HepG2 (cell line): ENCODE results near the gene GALR2. TPM values are rescaled to one million over a fixed set of nuclear protein-coding genes. Genes with fewer than 3 reads are reported as not detected.

Source experiments
- MBNL3 ChIP-seq: fragments of 250-450 bp; sonication (Bioruptor Pico); conservative IDR thresholded peaks from 2 replicates; pipeline ENCODE4 v1.8.0; 2022; ENCODE audit warnings: mild to moderate bottlenecking, inconsistent platforms
- RXRB ChIP-seq: IDR thresholded peaks from 2 replicates; pipeline ENCODE4 v1.6.1; 2016; ENCODE audit warnings: borderline replicate concordance, missing genetic modification reagents, missing compliant biosample characterization
- ZC3H4 ChIP-seq: sonication (generic); formaldehyde crosslinking; IDR thresholded peaks from 2 replicates; pipeline ENCODE4 v1.4.0; 2020; ENCODE audit warnings: missing genetic modification reagents, borderline replicate concordance
- ZNF564 ChIP-seq: sonication (generic); formaldehyde crosslinking; IDR thresholded peaks from 2 replicates; pipeline ENCODE4 v1.8.1; 2023; ENCODE audit warnings: mild to moderate bottlenecking, missing genetic modification reagents
- ZSCAN25 ChIP-seq: sonication (generic); formaldehyde crosslinking; IDR thresholded peaks from 2 replicates; pipeline ENCODE4 v1.8.0; 2022; ENCODE audit warnings: mild to moderate bottlenecking, missing genetic modification reagents
- polyA plus RNA-seq, 8 experiments: library from polyadenylated mRNA; depleted of rRNA in 3 of 8; stranded (reverse) in 7 of 8; unstranded in 1 of 8; fragments of >200 nt; fragmentation: Illumina TruSeq in 4 of 8; extraction: Trizol in 4 of 8; gene quantifications; 2 replicates each; pipeline versions ENCODE4 v1.2.1 to v1.2.3, GENCODE V29; 2011 to 2016; ENCODE audit warnings: low read depth in 4 of 8, missing spikeins in 1 of 8, mixed read lengths in 1 of 8; ENCODE audit not compliant: insufficient read depth in 1 of 8
- total RNA-seq, 5 experiments: library from RNA; depleted of rRNA; stranded (reverse); fragments of >200 nt; fragmentation: Illumina TruSeq; extraction: Trizol; gene quantifications; 2 replicates each; pipeline ENCODE4 v1.2.3, GENCODE V29; 2016; ENCODE audit warnings: low read depth in 1 of 5
- TF ChIP-seq, protein P1 (sequence below): sonication (generic); formaldehyde crosslinking; IDR thresholded peaks from 2 replicates; pipeline ENCODE4 v1.5.1; 2020; ENCODE audit warnings: mild to moderate bottlenecking, missing genetic modification reagents, moderate library complexity
- TF ChIP-seq, protein P2 (sequence below): sonication (generic); formaldehyde crosslinking; conservative IDR thresholded peaks from 2 replicates; pipeline ENCODE4 v1.8.1; 2023; ENCODE audit warnings: missing genetic modification reagents

The GALR2 gene
- total and polyA plus RNA-seq, 2 of the 13 experiments (the other 11 are each of a cell fraction or from before 2014, with no cell fraction given), result 0.48 to 0.58 TPM

DNA sequence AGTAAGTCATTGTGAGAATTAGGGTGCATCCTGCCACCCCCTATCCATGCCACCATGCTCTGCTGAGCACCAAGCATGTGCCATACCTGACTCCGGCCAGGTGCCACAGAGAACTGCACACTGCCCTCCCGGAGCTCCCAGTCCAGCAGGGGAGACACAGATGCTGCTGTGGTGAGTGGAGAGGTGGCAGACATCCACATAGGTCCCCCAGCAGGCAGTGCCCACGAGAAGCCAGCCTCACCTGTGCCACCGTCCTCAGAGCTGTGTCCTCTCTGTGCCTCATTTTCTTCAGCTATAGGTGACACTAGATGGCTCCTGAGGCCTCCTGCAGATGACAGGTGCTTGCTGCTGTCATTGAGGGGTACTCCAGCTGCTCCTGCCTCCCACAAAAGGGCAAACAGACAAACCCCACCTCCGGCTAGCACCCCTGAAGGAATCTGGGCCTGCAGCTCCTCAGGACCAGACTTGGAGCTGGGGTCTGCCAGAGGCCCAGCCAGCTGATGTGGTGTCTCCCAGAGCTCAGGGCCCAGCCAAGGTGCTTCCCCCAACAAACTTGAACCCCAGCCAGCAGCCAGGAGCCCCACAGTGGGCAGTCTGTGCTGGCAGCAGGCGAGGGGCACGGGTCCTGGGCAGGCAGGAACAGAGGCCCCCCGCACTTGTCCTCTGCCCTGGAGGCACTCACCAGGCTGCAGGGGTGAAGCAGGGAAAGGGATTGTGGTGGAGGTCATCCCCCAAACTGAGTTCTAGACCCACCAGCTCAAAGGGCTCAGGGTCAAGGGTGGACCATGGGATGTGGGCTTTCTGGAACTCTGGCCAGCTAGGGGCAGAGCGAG, 49.4 kb downstream of the GALR2 start (continued):
- TF ChIP-seq, protein P1, sequence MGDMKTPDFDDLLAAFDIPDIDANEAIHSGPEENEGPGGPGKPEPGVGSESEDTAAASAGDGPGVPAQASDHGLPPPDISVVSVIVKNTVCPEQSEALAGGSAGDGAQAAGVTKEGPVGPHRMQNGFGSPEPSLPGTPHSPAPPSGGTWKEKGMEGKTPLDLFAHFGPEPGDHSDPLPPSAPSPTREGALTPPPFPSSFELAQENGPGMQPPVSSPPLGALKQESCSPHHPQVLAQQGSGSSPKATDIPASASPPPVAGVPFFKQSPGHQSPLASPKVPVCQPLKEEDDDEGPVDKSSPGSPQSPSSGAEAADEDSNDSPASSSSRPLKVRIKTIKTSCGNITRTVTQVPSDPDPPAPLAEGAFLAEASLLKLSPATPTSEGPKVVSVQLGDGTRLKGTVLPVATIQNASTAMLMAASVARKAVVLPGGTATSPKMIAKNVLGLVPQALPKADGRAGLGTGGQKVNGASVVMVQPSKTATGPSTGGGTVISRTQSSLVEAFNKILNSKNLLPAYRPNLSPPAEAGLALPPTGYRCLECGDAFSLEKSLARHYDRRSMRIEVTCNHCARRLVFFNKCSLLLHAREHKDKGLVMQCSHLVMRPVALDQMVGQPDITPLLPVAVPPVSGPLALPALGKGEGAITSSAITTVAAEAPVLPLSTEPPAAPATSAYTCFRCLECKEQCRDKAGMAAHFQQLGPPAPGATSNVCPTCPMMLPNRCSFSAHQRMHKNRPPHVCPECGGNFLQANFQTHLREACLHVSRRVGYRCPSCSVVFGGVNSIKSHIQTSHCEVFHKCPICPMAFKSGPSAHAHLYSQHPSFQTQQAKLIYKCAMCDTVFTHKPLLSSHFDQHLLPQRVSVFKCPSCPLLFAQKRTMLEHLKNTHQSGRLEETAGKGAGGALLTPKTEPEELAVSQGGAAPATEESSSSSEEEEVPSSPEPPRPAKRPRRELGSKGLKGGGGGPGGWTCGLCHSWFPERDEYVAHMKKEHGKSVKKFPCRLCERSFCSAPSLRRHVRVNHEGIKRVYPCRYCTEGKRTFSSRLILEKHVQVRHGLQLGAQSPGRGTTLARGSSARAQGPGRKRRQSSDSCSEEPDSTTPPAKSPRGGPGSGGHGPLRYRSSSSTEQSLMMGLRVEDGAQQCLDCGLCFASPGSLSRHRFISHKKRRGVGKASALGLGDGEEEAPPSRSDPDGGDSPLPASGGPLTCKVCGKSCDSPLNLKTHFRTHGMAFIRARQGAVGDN, result peak; percentile 38; the same call in 1 of the 2 replicates
- TF ChIP-seq ZC3H4 (CRISPR knock-in tag), result no peak
- no peak for TF ChIP-seq RXRB (CRISPR knock-in tag)
- TF ChIP-seq MBNL3 (CRISPR knock-in tag), result no peak
- TF ChIP-seq ZSCAN25, result no peak
- TF ChIP-seq, protein P2, sequence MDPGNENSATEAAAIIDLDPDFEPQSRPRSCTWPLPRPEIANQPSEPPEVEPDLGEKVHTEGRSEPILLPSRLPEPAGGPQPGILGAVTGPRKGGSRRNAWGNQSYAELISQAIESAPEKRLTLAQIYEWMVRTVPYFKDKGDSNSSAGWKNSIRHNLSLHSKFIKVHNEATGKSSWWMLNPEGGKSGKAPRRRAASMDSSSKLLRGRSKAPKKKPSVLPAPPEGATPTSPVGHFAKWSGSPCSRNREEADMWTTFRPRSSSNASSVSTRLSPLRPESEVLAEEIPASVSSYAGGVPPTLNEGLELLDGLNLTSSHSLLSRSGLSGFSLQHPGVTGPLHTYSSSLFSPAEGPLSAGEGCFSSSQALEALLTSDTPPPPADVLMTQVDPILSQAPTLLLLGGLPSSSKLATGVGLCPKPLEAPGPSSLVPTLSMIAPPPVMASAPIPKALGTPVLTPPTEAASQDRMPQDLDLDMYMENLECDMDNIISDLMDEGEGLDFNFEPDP, result no peak
- no peak for TF ChIP-seq ZNF564 (CRISPR knock-in tag)
